ENCODE measurements around the gene HYI. TPM values are rescaled to one million over a fixed set of nuclear protein-coding genes. Genes with fewer than 3 reads are reported as not detected.

The HYI gene
- total RNA-seq, 1 experiment from 2014 or later = 55.3 TPM

GRCh38 chr1:43441166-43441893 is 12.4 kb downstream of the HYI start:
- Histone ChIP-seq H3K27me3 (ENCODE audit: control insufficient read depth, insufficient read depth, low read length) (no peaks in the 10 kb centered on the region), H3K4me1 (ENCODE audit: control insufficient read depth, insufficient read depth, low read length) (no peaks in the 10 kb centered on the region), H3K36me3 (ENCODE audit: control insufficient read depth, insufficient read depth, low read length) (no peaks in the 10 kb centered on the region; the same call in none of the 2 replicates), H3K9me3 (ENCODE audit: control insufficient read depth, insufficient read depth, low read depth, low read length) (no peaks in the 10 kb centered on the region), H3K27ac (ENCODE audit: low read length) (no peak overlapping the region), H3K4me3 (ENCODE audit: low read depth in 2 of 2, low read length in 2 of 2) (no peak overlapping the region)
- POLR2A ChIA-PET = no interaction called here
- ATAC-seq (no peak), DNase-seq (ENCODE audit: low read depth, low spot score) (no peak)
- in situ Hi-C loops (cut with HindIII; ENCODE audit: low pct_unique_long_range_greater_than_20kb, low sequenced_read_pairs) (no loop called here), intact Hi-C loops (cut with micrococcal nuclease; ENCODE audit: unreplicated experiment) (no loop called here)
- TF ChIP-seq CTCF (IDR thresholded peaks at IDR 0.05) (no peak), TCF7L2 (IDR thresholded peaks at IDR 0.05; ENCODE audit: low read depth, low read length) (no peak), SIN3A (IDR thresholded peaks at IDR 0.05; ENCODE audit: borderline replicate concordance, insufficient read depth, low read depth, low read length) (no peak), REST (IDR thresholded peaks at IDR 0.05; ENCODE audit: insufficient read depth in 1 of 2, low read depth in 2 of 2, low read length in 1 of 2) (no peak), POLR2AphosphoS5 (IDR thresholded peaks at IDR 0.05; ENCODE audit: low read depth, low read length) (no peak)
- no TSS peak for BruUV-seq (replicated peaks)
- CTCF ChIA-PET = no interaction called here

- Histone ChIP-seq H3K4me1 (ENCODE audit: control insufficient read depth, insufficient read depth, low read length) (no peaks in the 10 kb centered on the region), H3K27ac (ENCODE audit: low read length) (no peak overlapping the region), H3K36me3 (ENCODE audit: control insufficient read depth, insufficient read depth, low read length) (no peaks in the 10 kb centered on the region; the same call in 1 of the 2 replicates), H3K9me3 (ENCODE audit: control insufficient read depth, insufficient read depth, low read depth, low read length) (no peaks in the 10 kb centered on the region), H3K4me3 (ENCODE audit: low read depth in 2 of 2, low read length in 2 of 2) (no peak overlapping the region), H3K27me3 (ENCODE audit: control insufficient read depth, insufficient read depth, low read length) (no peaks in the 10 kb centered on the region)
- CTCF ChIA-PET = no interaction called here
- 0 out of 2 replicates have a peak, but pooled peaks have one; percentile 15 for ATAC-seq
- POLR2A ChIA-PET = no interaction called here
- DNase-seq (ENCODE audit: low read depth, low spot score) = no peak
- in situ Hi-C loops (cut with HindIII; ENCODE audit: low pct_unique_long_range_greater_than_20kb, low sequenced_read_pairs) (no loop called here), intact Hi-C loops (cut with micrococcal nuclease; ENCODE audit: unreplicated experiment) (no loop called here)
- TF ChIP-seq SIN3A (IDR thresholded peaks at IDR 0.05; ENCODE audit: borderline replicate concordance, insufficient read depth, low read depth, low read length) (no peak), POLR2AphosphoS5 (IDR thresholded peaks at IDR 0.05; ENCODE audit: low read depth, low read length) (no peak; the same call in 1 of the 2 replicates), TCF7L2 (IDR thresholded peaks at IDR 0.05; ENCODE audit: low read depth, low read length) (no peak), REST (IDR thresholded peaks at IDR 0.05; ENCODE audit: insufficient read depth in 1 of 2, low read depth in 2 of 2, low read length in 1 of 2) (no peak), CTCF (IDR thresholded peaks at IDR 0.05) (no peak)
- BruUV-seq (replicated peaks) = no TSS peak
These were observed 13.4 kb downstream of the HYI start for GRCh38 chr1:43440358-43440757.
